NCI-H2081 (cell line): ENCODE results near the gene HSD3B7.

Source experiments
- DNase-seq, 2 experiments: peaks; one replicate each; lab custom pipeline; 2025; lab: John Stamatoyannopoulos, UW

The HSD3B7 gene

DNA sequence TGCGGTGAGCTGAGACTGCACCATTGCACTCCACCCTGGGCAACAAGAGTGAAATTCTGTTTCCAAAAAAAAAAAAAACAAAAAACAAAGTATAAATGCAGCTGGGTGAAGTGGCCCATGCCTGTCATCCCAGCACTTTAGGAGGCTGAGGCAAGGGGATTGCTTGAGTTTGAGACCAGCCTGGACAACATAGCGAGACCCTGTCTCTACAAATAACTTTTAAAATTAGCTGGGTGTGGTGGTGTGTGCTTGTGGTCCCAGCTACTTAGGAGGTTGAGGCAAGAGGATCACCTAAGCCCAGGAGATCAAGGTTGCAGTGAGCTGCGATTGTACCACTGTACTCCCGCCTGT lies 38.2 kb downstream of the HSD3B7 start:
- DNase-seq = no peak

- no peak for DNase-seq
Observed at GRCh38 chr16:31023627-31024226, 38.7 kb downstream of the HSD3B7 start.

GRCh38 chr16:31025339-31025738 lies 40.3 kb downstream of the HSD3B7 start:
- DNase-seq = no peak

DNA sequence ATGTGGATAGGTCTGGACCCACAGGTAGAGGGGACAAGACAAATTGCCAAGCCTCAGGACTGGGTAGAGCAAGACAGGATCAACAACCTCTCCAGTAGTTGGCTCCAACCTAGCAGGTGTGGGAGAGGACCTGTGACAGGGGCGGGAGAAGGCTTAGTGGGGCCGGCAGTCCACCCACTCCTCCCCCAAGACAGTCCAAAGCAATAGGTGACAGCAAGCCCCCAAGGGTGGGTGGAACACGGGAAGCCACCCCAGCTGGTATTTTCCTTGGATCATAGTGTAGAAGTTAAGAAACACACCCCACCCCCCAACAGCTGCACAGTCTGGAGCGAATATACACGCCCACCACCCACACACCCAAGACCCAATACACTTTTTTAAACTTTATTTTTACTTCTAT lies 44.3 kb downstream of the HSD3B7 start:
- no peak for DNase-seq

DNA sequence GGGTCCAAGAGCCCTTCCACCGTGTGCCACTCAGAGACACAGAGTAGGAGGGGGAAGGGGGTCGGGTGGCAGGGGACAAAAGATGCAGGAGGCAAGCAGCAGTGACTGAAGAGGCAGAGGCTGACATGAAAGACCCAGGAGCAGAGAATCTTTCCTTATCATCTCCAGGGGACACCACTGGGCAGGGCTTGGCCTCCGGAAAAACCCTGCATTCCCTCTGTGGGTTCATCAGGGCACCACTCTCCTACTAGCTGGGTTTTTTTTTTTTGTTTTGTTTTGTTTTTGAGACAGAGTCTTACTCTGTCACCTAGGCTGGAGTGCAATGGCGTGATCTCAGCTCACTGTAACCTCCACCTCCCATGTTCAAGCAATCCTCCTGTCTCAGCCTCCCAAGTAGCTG lies 46.3 kb downstream of the HSD3B7 start:
- no peak for DNase-seq

- DNase-seq = peak; percentile 88 to 90
Observed at GRCh38 chr16:31032736-31033708, 48.0 kb downstream of the HSD3B7 start, which contains the start of gene STX4. TSS of gene STX4 (plus strand) at chr16:31033558. CDS start at chr16:31033806, 248 bp downstream.

GRCh38 chr16:31033709-31034492 lies 48.9 kb downstream of the HSD3B7 start:
- DNase-seq = peak; percentile 43 to 69

DNA sequence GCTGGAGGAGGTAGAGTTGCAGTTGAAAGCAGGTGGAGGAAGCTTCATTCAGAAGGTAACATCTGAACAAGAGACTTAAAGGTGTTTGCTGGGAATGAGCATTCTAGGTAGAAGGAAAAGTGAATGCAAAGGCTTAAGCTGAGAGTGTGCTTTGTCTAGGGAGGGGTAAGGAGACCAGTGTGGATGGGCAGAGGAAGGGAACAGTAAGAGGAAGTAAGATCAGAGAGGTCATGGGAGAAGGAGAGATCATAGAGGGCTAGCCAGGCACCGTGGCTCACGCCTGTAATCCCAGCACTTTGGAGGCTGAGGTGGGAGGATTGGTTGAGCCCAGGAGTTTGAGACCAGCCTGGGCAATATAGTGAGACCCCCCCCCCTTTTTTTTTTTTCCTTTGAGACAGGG lies 51.7 kb downstream of the HSD3B7 start:
- DNase-seq = no peak
